HG03280 (cell line): ENCODE data around the gene NUDT17.
"Not testable (repeated sequence)": the region's sequence is repeated elsewhere in the genome, so short reads cannot be mapped to it uniquely, and the experiment has no call there.

ENCODE experiments used
- ATAC-seq: cut with Tn5 transposase; IDR thresholded peaks from one replicate; pipeline ENCODE4 v1.9.1; 2021; ENCODE audit warnings: mild to moderate bottlenecking, moderate library complexity; ENCODE audit not compliant: unreplicated experiment

NUDT17 gene

GRCh38 chr1:145845514-145846161, at the start of gene NUDT17:
NUDT17 (plus strand) TSS chr1:145845630; CDS start chr1:145845641, 11 bp downstream.
- peak; percentile 53 for ATAC-seq

- ATAC-seq = no peak
Observed at GRCh38 chr1:145796753-145797152, 48.7 kb upstream of the NUDT17 start.

GRCh38 chr1:145799806-145800205, 45.6 kb upstream of the NUDT17 start:
- no peak for ATAC-seq

GRCh38 chr1:145804235-145805045, 41.0 kb upstream of the NUDT17 start:
- ATAC-seq = no peak

GRCh38 chr1:145805057-145805456, 40.4 kb upstream of the NUDT17 start:
- ATAC-seq = no peak

- ATAC-seq = no peak
Observed at GRCh38 chr1:145806408-145806807, 39.0 kb upstream of the NUDT17 start.

GRCh38 chr1:145806844-145807243, 38.6 kb upstream of the NUDT17 start:
- ATAC-seq = no peak

GRCh38 chr1:145812977-145813810, 32.2 kb upstream of the NUDT17 start:
- ATAC-seq = not testable (repeated sequence)

- ATAC-seq = not testable (repeated sequence)
Observed at GRCh38 chr1:145818095-145818494, 27.3 kb upstream of the NUDT17 start.

- ATAC-seq = not testable (repeated sequence)
Observed at GRCh38 chr1:145822779-145823331, 22.6 kb upstream of the NUDT17 start.

- peak; percentile 85 for ATAC-seq
Observed at GRCh38 chr1:145823565-145824498, 21.6 kb upstream of the NUDT17 start, which contains the start of the genes POLR3C and RNF115. POLR3C (plus strand) TSS chr1:145824200; CDS start chr1:145825777, 1,577 bp downstream. RNF115 (minus strand) TSS chr1:145824095; CDS start chr1:145823873, 222 bp downstream.

- ATAC-seq = no peak
Observed at GRCh38 chr1:145824499-145824842, 21.0 kb upstream of the NUDT17 start.

- ATAC-seq = no peak
Observed at GRCh38 chr1:145826030-145826429, 19.4 kb upstream of the NUDT17 start.

GRCh38 chr1:145827966-145828365, 17.5 kb upstream of the NUDT17 start:
- no peak for ATAC-seq

GRCh38 chr1:145828367-145829026, 16.9 kb upstream of the NUDT17 start:
- no peak for ATAC-seq

GRCh38 chr1:145830810-145831209, 14.6 kb upstream of the NUDT17 start:
- not testable (repeated sequence) for ATAC-seq

GRCh38 chr1:145837656-145838055, 7.8 kb upstream of the NUDT17 start:
- no peak for ATAC-seq

- ATAC-seq = no peak
Observed at GRCh38 chr1:145843031-145843430, 2.4 kb upstream of the NUDT17 start.

- ATAC-seq = peak; percentile 66
Observed at GRCh38 chr1:145845144-145845513, 301 bp upstream of the NUDT17 start.
